HEK293 (cell line): Measurements from ENCODE around the gene SDE2.

ENCODE experiments used
- CTCF ChIA-PET: fragments of 350-600 bp; formaldehyde crosslinking; extraction: SDS; loops from one replicate; lab custom pipeline; 2021; ENCODE audit warnings: antibody characterized with exemption; lab: Yijun Ruan, JAX
- POLR2A ChIA-PET: fragments of 300-600 bp; formaldehyde crosslinking; extraction: SDS; loops from one replicate; lab custom pipeline; 2020; ENCODE audit warnings: antibody characterized with exemption, inconsistent platforms; lab: Yijun Ruan, JAX
- H3K27ac ChIP-seq: fragments of 200-500 bp; sonication (Bioruptor generic); 2 replicates; pipeline ENCODE4 v1.5.1; 2014; ENCODE audit warnings: low read depth, low read length, control low read depth, inconsistent platforms; ENCODE audit errors: extremely low read depth
- H3K36me3 ChIP-seq, 2 experiments: fragments of 200-500 bp in 1 of 2; sonication (Bioruptor generic) in 1 of 2; 1 replicate in 1 of 2; 2 replicates in 1 of 2; pipeline ENCODE4 v1.5.1; 2014 to 2017; ENCODE audit warnings: inconsistent platforms in 2 of 2, low read length in 2 of 2; ENCODE audit not compliant: control insufficient read depth in 2 of 2, insufficient read depth in 1 of 2
- H3K4me1 ChIP-seq: fragments of 200-500 bp; sonication (Bioruptor generic); 2 replicates; pipeline ENCODE4 v1.5.1; 2014; ENCODE audit warnings: mild to moderate bottlenecking, low read length, inconsistent platforms; ENCODE audit not compliant: control insufficient read depth, insufficient read depth
- H3K4me3 ChIP-seq: 2 replicates; pipeline ENCODE4 v1.5.1; 2011; ENCODE audit warnings: low read depth, mild to moderate bottlenecking, control low read depth, low read length, moderate library complexity
- H3K9me3 ChIP-seq: fragments of 200-500 bp; sonication (Bioruptor generic); 2 replicates; pipeline ENCODE4 v1.5.1; 2014; ENCODE audit warnings: low read depth, low read length, inconsistent platforms; ENCODE audit not compliant: control insufficient read depth, insufficient read depth
- GLIS2 ChIP-seq: fragments of 450-650 bp; formaldehyde crosslinking; IDR thresholded peaks from 2 replicates; pipeline ENCODE4 v1.5.1; 2016; ENCODE audit warnings: missing biosample characterization, missing genetic modification characterization
- YY2 ChIP-seq: fragments of 450-650 bp; formaldehyde crosslinking; IDR thresholded peaks from 2 replicates; pipeline ENCODE4 v1.5.1; 2016; ENCODE audit warnings: missing biosample characterization, missing genetic modification characterization
- ZNF280D ChIP-seq: fragments of 450-650 bp; formaldehyde crosslinking; IDR thresholded peaks from 2 replicates; pipeline ENCODE4 v1.5.1; 2016; ENCODE audit warnings: missing biosample characterization, missing genetic modification characterization
- ZNF335 ChIP-seq: fragments of 450-650 bp; formaldehyde crosslinking; conservative IDR thresholded peaks from 2 replicates; pipeline ENCODE4 v1.5.1; 2016; ENCODE audit warnings: missing biosample characterization, missing genetic modification characterization
- ZNF561 ChIP-seq: fragments of 450-650 bp; IDR thresholded peaks from 2 replicates; pipeline ENCODE4 v1.5.1; 2018; ENCODE audit warnings: missing biosample characterization, missing genetic modification characterization, borderline replicate concordance
- TF ChIP-seq, protein P1 (sequence below): fragments of 450-650 bp; formaldehyde crosslinking; IDR thresholded peaks from 2 replicates; pipeline ENCODE4 v1.5.1; 2016; ENCODE audit warnings: missing biosample characterization, missing genetic modification characterization
- TF ChIP-seq, protein P2 (sequence below): fragments of 450-650 bp; formaldehyde crosslinking; conservative IDR thresholded peaks from 2 replicates; pipeline ENCODE4 v1.5.1; 2016; ENCODE audit warnings: low read depth, missing biosample characterization, missing genetic modification characterization
- TF ChIP-seq, protein P3 (sequence below): fragments of 450-650 bp; formaldehyde crosslinking; IDR thresholded peaks from 2 replicates; pipeline ENCODE4 v1.5.1; 2016; ENCODE audit warnings: missing biosample characterization, missing genetic modification characterization

SDE2 gene

GRCh38 chr1:225945564-225945963 lies 53.6 kb downstream of the SDE2 start:
- CTCF ChIA-PET, result interaction anchor here (1.0 to 1.2 kb wide), 2 partner anchors 16 to 33 kb away, joined by 3 to 4 read pairs; no protein-coding TSS in a partner anchor
- TF ChIP-seq ZNF335 (tag by site-specific recombination) (0 out of 2 replicates have a peak, but pooled peaks have one; percentile 44), YY2 (tag by site-specific recombination) (no peak)
- TF ChIP-seq, all 188 proteins: peak for 1
- POLR2A ChIA-PET, result interaction anchor here (0.6 kb wide), 1 partner anchor 63 kb away, joined by 4 read pairs; no protein-coding TSS in a partner anchor
- no peaks in the 10 kb centered on the region for H3K4me1 ChIP-seq
- H3K27ac ChIP-seq, result no peak overlapping the region
- H3K36me3 ChIP-seq, result no peaks in the 10 kb centered on the region
- H3K9me3 ChIP-seq, result no peaks in the 10 kb centered on the region
- H3K4me3 ChIP-seq, result no peak overlapping the region

DNA sequence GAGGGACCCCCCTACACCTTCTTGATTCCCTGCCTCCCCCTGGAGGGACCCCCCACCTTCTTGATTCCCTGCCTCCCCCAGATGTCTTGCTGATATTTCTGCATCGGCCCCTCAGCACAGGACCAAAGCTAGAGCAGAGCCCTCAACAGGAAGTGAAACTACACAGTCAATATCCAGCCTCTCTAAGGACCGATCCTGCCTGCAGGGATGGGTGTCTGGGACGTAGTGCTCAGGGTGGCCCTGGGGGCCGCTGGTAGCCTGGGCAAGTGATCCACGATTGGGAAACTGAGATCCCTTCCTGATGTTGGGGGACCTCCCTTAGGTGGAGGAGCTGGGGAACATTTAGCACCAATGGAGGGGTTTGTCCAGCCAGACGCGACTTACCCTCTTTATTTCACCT lies 54.2 kb downstream of the SDE2 start:
- no peak overlapping the region for H3K4me3 ChIP-seq
- no peaks in the 10 kb centered on the region for H3K4me1 ChIP-seq
- no peak overlapping the region for H3K27ac ChIP-seq
- CTCF ChIA-PET, result interaction anchor here (1.0 to 1.2 kb wide), 2 partner anchors 17 to 41 kb away, joined by 3 to 4 read pairs; no protein-coding TSS in a partner anchor
- no peaks in the 10 kb centered on the region for H3K9me3 ChIP-seq
- POLR2A ChIA-PET, result interaction anchor here (0.6 kb wide), 3 partner anchors 62 to 293 kb away, joined by 3 to 8 read pairs (median 4); no protein-coding TSS in a partner anchor
- TF ChIP-seq, protein P1, sequence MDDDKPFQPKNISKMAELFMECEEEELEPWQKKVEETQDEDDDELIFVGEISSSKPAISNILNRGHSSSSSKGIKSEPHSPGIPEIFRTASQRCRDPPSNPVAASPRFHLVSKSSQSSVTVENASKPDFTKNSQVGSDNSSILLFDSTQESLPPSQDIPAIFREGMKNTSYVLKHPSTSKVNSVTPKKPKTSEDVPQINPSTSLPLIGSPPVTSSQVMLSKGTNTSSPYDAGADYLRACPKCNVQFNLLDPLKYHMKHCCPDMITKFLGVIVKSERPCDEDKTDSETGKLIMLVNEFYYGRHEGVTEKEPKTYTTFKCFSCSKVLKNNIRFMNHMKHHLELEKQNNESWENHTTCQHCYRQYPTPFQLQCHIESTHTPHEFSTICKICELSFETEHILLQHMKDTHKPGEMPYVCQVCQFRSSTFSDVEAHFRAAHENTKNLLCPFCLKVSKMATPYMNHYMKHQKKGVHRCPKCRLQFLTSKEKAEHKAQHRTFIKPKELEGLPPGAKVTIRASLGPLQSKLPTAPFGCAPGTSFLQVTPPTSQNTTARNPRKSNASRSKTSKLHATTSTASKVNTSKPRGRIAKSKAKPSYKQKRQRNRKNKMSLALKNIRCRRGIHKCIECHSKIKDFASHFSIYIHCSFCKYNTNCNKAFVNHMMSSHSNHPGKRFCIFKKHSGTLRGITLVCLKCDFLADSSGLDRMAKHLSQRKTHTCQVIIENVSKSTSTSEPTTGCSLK, result no peak
- TF ChIP-seq ZNF280D (tag by site-specific recombination) (no peak), GLIS2 (tag by site-specific recombination) (peak; percentile 10; the same call in 1 of the 2 replicates), ZNF561 (tag by site-specific recombination) (no peak)
- TF ChIP-seq, protein P2, sequence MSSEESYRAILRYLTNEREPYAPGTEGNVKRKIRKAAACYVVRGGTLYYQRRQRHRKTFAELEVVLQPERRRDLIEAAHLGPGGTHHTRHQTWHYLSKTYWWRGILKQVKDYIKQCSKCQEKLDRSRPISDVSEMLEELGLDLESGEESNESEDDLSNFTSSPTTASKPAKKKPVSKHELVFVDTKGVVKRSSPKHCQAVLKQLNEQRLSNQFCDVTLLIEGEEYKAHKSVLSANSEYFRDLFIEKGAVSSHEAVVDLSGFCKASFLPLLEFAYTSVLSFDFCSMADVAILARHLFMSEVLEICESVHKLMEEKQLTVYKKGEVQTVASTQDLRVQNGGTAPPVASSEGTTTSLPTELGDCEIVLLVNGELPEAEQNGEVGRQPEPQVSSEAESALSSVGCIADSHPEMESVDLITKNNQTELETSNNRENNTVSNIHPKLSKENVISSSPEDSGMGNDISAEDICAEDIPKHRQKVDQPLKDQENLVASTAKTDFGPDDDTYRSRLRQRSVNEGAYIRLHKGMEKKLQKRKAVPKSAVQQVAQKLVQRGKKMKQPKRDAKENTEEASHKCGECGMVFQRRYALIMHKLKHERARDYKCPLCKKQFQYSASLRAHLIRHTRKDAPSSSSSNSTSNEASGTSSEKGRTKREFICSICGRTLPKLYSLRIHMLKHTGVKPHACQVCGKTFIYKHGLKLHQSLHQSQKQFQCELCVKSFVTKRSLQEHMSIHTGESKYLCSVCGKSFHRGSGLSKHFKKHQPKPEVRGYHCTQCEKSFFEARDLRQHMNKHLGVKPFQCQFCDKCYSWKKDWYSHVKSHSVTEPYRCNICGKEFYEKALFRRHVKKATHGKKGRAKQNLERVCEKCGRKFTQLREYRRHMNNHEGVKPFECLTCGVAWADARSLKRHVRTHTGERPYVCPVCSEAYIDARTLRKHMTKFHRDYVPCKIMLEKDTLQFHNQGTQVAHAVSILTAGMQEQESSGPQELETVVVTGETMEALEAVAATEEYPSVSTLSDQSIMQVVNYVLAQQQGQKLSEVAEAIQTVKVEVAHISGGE (tag by site-specific recombination), result no peak
- TF ChIP-seq, protein P3, sequence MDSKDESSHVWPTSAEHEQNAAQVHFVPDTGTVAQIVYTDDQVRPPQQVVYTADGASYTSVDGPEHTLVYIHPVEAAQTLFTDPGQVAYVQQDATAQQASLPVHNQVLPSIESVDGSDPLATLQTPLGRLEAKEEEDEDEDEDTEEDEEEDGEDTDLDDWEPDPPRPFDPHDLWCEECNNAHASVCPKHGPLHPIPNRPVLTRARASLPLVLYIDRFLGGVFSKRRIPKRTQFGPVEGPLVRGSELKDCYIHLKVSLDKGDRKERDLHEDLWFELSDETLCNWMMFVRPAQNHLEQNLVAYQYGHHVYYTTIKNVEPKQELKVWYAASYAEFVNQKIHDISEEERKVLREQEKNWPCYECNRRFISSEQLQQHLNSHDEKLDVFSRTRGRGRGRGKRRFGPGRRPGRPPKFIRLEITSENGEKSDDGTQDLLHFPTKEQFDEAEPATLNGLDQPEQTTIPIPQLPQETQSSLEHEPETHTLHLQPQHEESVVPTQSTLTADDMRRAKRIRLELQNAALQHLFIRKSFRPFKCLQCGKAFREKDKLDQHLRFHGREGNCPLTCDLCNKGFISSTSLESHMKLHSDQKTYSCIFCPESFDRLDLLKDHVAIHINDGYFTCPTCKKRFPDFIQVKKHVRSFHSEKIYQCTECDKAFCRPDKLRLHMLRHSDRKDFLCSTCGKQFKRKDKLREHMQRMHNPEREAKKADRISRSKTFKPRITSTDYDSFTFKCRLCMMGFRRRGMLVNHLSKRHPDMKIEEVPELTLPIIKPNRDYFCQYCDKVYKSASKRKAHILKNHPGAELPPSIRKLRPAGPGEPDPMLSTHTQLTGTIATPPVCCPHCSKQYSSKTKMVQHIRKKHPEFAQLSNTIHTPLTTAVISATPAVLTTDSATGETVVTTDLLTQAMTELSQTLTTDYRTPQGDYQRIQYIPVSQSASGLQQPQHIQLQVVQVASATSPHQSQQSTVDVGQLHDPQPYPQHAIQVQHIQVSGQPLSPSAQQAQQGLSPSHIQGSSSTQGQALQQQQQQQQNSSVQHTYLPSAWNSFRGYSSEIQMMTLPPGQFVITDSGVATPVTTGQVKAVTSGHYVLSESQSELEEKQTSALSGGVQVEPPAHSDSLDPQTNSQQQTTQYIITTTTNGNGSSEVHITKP (tag by site-specific recombination), result no peak
- TF ChIP-seq, all 188 proteins: peak for 1
- H3K36me3 ChIP-seq, result no peaks in the 10 kb centered on the region
